Kidney (tissue), 14 donors: ENCODE results near the gene PAX4. TPM values are rescaled to one million over a fixed set of nuclear protein-coding genes. Genes with fewer than 3 reads are reported as not detected.

Experiments used
- DNase-seq, 5 donors: peaks; one replicate each; pipeline ENCODE4 v3.0.0-alpha.2; 2013 to 2020
- FAIRE-seq: peaks from 2 replicates; lab custom pipeline; 2012; peaks lifted over from hg19 to GRCh38; lab: Jason Lieb, UNC
- H3K27ac ChIP-seq, 2 donors: one replicate each; pipeline ENCODE4 v1.7.0; 2013; ENCODE audit warnings: low read depth in 2 of 2, low read length in 2 of 2, inconsistent platforms in 1 of 2
- H3K27me3 ChIP-seq: one replicate; pipeline ENCODE4 v1.7.1; 2013; ENCODE audit warnings: low read length, inconsistent platforms; ENCODE audit not compliant: control insufficient read depth, insufficient read depth
- H3K36me3 ChIP-seq, 3 donors: one replicate each; pipeline versions ENCODE4 v1.7.0 to v1.7.1; 2013; ENCODE audit warnings: low read length in 3 of 3, control low read depth in 1 of 3, inconsistent platforms in 1 of 3; ENCODE audit not compliant: insufficient read depth in 3 of 3, control insufficient read depth in 2 of 3
- H3K4me1 ChIP-seq, 3 donors: one replicate each; pipeline versions ENCODE4 v1.7.0 to v1.7.1; 2013; ENCODE audit warnings: low read length in 3 of 3, inconsistent platforms in 1 of 3, low read depth in 1 of 3; ENCODE audit not compliant: control insufficient read depth in 2 of 3, insufficient read depth in 2 of 3
- H3K4me3 ChIP-seq, 3 donors: one replicate each; pipeline versions ENCODE4 v1.7.0 to v1.8.1; 2013; ENCODE audit warnings: low read length in 3 of 3, control low read depth in 1 of 3, inconsistent platforms in 1 of 3
- H3K9ac ChIP-seq, 3 donors: one replicate each; pipeline versions ENCODE4 v1.7.0 to v1.7.1; 2013; ENCODE audit warnings: low read length in 3 of 3, control low read depth in 1 of 3, inconsistent platforms in 1 of 3
- H3K9me3 ChIP-seq, 3 donors: one replicate each; pipeline versions ENCODE4 v1.7.0 to v1.7.1; 2013; ENCODE audit warnings: low read length in 3 of 3, control low read depth in 1 of 3, inconsistent platforms in 1 of 3; ENCODE audit not compliant: control insufficient read depth in 2 of 3, insufficient read depth in 1 of 3
- CTCF ChIP-seq: IDR thresholded peaks from 3 replicates; pipeline ENCODE4 v1.5.1; 2012; ENCODE audit warnings: mild to moderate bottlenecking, moderate library complexity, borderline replicate concordance; ENCODE audit not compliant: insufficient read depth; ENCODE audit errors: extremely low read depth
- intact Hi-C: fragments of 100-400 bp; cut with DNase I; formaldehyde crosslinking; loops from one replicate; pipeline ENCODE4 v1.11.1; 2022
- polyA plus RNA-seq: library from polyadenylated mRNA; stranded (reverse); fragments of 350-450 nt; fragmentation: Illumina TruSeq; extraction: RNeasy Lipid Tissue Mini Kit (QIAGEN cat#74804); gene quantifications from one replicate; pipeline ENCODE4 v1.2.3, GENCODE V29; 2014; ENCODE audit warnings: low read depth, low replicate concordance; ENCODE audit not compliant: insufficient read depth
- total RNA-seq: library from RNA; stranded (reverse); fragmentation: NEBNext Ultra II Directional; extraction: Animal tissue kit (Norgen Biotek cat#: 25700); gene quantifications from one replicate; pipeline ENCODE4 v1.2.1, GENCODE V29; 2021
- donor health status: control.
- donor health status: control.
- donor health status: control.
- donor health status: control.
- donor health status: control.
- donor health status: DM: yes; HTN: yes; CAD: no.
- donor health status: Normal renal cell carcinoma (clear cell type).

The PAX4 gene
- total and polyA plus RNA-seq, 2 donors from 2014 or later, result not detected

GRCh38 chr7:127648986-127649385 is 31.0 kb upstream of the PAX4 start:
- Histone ChIP-seq H3K4me1 (peaks cover 0 to 9% (median 6%) of the 10 kb centered on the region in 3 donors), H3K9ac (no peak overlapping the region), H3K27me3 (no peaks in the 10 kb centered on the region), H3K27ac (no peak overlapping the region), H3K4me3 (no peak overlapping the region), H3K36me3 (no peaks in the 10 kb centered on the region), H3K9me3 (no peaks in the 10 kb centered on the region)
- intact Hi-C loops, result no loop called here
- DNase-seq (peak in 2 of 5 donors; percentile 13 to 33), FAIRE-seq (no peak)
- TF ChIP-seq CTCF, result no peak

GRCh38 chr7:127647636-127648035 is 29.7 kb upstream of the PAX4 start:
- Histone ChIP-seq H3K27ac (no peak overlapping the region), H3K27me3 (no peaks in the 10 kb centered on the region), H3K4me3 (no peak overlapping the region), H3K4me1 (peaks cover 0 to 2% (median 0%) of the 10 kb centered on the region in 3 donors), H3K9ac (no peak overlapping the region), H3K36me3 (no peaks in the 10 kb centered on the region), H3K9me3 (no peaks in the 10 kb centered on the region)
- no peak for DNase-seq
- TF ChIP-seq CTCF, result no peak
- FAIRE-seq, result no peak
- intact Hi-C loops, result no loop called here

GRCh38 chr7:127644484-127644883 is 26.5 kb upstream of the PAX4 start:
- FAIRE-seq, result no peak

More at GRCh38 chr7:127644484-127644883, 26.5 kb upstream of the PAX4 start:
- no peak overlapping the region for H3K4me3 ChIP-seq
- H3K9me3 ChIP-seq, result no peaks in the 10 kb centered on the region
- no peaks in the 10 kb centered on the region for H3K27me3 ChIP-seq
- H3K4me1 ChIP-seq, result no peaks in the 10 kb centered on the region
- TF ChIP-seq CTCF, result no peak
- no peak for DNase-seq
- H3K36me3 ChIP-seq, result no peaks in the 10 kb centered on the region
- intact Hi-C loops, result no loop called here
- H3K9ac ChIP-seq, result no peak overlapping the region
- no peak overlapping the region for H3K27ac ChIP-seq
